GM23338 (cell line): Measurements from ENCODE around the gene KNOP1. TPM values are rescaled to one million over a fixed set of nuclear protein-coding genes. Genes with fewer than 3 reads are reported as not detected.
A peak's percentile ranks its signal among the peaks of the same experiment; 100 is the strongest.

Experiments used
- ATAC-seq: fragments of 200-7000 bp; cut with Tn5 transposase; 3 replicates; pipeline ENCODE4 v1.9.1; 2020
- DNase-seq: peaks from one replicate; pipeline ENCODE4 v3.0.0-alpha.2; 2015; ENCODE audit warnings: low spot score
- H2AFZ ChIP-seq: fragments of 200-600 bp; sonication (generic); 2 replicates; pipeline ENCODE4 v1.8.0; 2016; ENCODE audit warnings: antibody characterized with exemption, mild to moderate bottlenecking, moderate library complexity
- H3F3A ChIP-seq: fragments of 200-600 bp; sonication (generic); replicated peaks from 2 replicates; pipeline ENCODE4 v1.8.0; 2017; ENCODE audit warnings: antibody characterized with exemption, mixed run types, low read depth
- H3K27ac ChIP-seq: fragments of 200-600 bp; sonication (generic); 2 replicates; pipeline ENCODE4 v1.6.1; 2016; ENCODE audit warnings: low read depth
- H3K27me3 ChIP-seq: fragments of 200-600 bp; sonication (generic); 2 replicates; pipeline ENCODE4 v1.8.0; 2016; ENCODE audit warnings: mild to moderate bottlenecking, mixed run types, moderate library complexity; ENCODE audit not compliant: insufficient read depth
- H3K36me3 ChIP-seq: fragments of 200-600 bp; sonication (generic); 2 replicates; pipeline ENCODE4 v1.8.0; 2016; ENCODE audit warnings: mild to moderate bottlenecking; ENCODE audit not compliant: insufficient read depth
- H3K4me1 ChIP-seq: fragments of 200-600 bp; sonication (generic); 2 replicates; pipeline ENCODE4 v1.8.0; 2016; ENCODE audit warnings: mild to moderate bottlenecking, moderate library complexity; ENCODE audit not compliant: insufficient read depth
- H3K4me2 ChIP-seq: fragments of 200-600 bp; sonication (generic); 2 replicates; pipeline ENCODE4 v1.7.1; 2017; ENCODE audit warnings: mixed run types
- H3K4me3 ChIP-seq: fragments of 200-600 bp; sonication (generic); 2 replicates; pipeline ENCODE4 v1.6.1; 2016; ENCODE audit warnings: mixed run types
- H3K79me2 ChIP-seq: fragments of 200-600 bp; sonication (generic); replicated peaks from 2 replicates; pipeline ENCODE4 v1.8.0; 2017; ENCODE audit warnings: mild to moderate bottlenecking; ENCODE audit not compliant: insufficient read depth
- H3K9me2 ChIP-seq: fragments of 200-600 bp; sonication (generic); 2 replicates; pipeline ENCODE4 v1.8.0; 2017; ENCODE audit not compliant: insufficient read depth
- H4K20me1 ChIP-seq: fragments of 200-600 bp; sonication (generic); replicated peaks from 2 replicates; pipeline ENCODE4 v1.8.0; 2017; ENCODE audit warnings: mild to moderate bottlenecking; ENCODE audit not compliant: insufficient read depth
- H3K27ac Mint-ChIP-seq: 2 replicates; pipeline ENCODE4 v1.8.0; 2020; ENCODE audit warnings: inconsistent platforms, mild to moderate bottlenecking, moderate library complexity, mixed read lengths
- H3K27me3 Mint-ChIP-seq: 3 replicates; pipeline ENCODE4 v1.8.0; 2022; ENCODE audit warnings: low read depth, mild to moderate bottlenecking, moderate library complexity, mixed read lengths, inconsistent platforms; ENCODE audit not compliant: insufficient read depth, poor library complexity
- H3K36me3 Mint-ChIP-seq: 3 replicates; pipeline ENCODE4 v1.8.0; 2021; ENCODE audit warnings: low read depth, mild to moderate bottlenecking, inconsistent platforms, moderate library complexity, mixed read lengths
- H3K4me1 Mint-ChIP-seq: 3 replicates; pipeline ENCODE4 v1.8.0; 2020; ENCODE audit warnings: mild to moderate bottlenecking, inconsistent platforms, mixed read lengths
- H3K4me3 Mint-ChIP-seq: 3 replicates; pipeline ENCODE4 v1.8.0; 2021; ENCODE audit warnings: moderate library complexity, mild to moderate bottlenecking, inconsistent platforms, mixed read lengths
- H3K9me3 Mint-ChIP-seq: 3 replicates; pipeline ENCODE4 v1.8.0; 2020; ENCODE audit warnings: moderate library complexity, mild to moderate bottlenecking, inconsistent platforms, mixed read lengths
- EZH2 ChIP-seq: fragments of 200-600 bp; sonication (generic); IDR thresholded peaks from one replicate; pipeline ENCODE4 v1.8.0; 2017; ENCODE audit warnings: antibody characterized with exemption, mild to moderate bottlenecking, low read depth; ENCODE audit not compliant: unreplicated experiment
- EZH2phosphoT487 ChIP-seq: fragments of 200-600 bp; sonication (generic); IDR thresholded peaks from one replicate; pipeline ENCODE4 v1.8.1; 2018; ENCODE audit warnings: antibody characterized with exemption; ENCODE audit not compliant: unreplicated experiment
- JUNB ChIP-seq: IDR thresholded peaks from one replicate; pipeline ENCODE4 v1.6.1; 2016; ENCODE audit warnings: antibody characterized with exemption; ENCODE audit not compliant: unreplicated experiment
- NANOG ChIP-seq: IDR thresholded peaks from 2 replicates; pipeline ENCODE4 v1.6.1; 2016; ENCODE audit warnings: antibody characterized with exemption, borderline replicate concordance
- POLR2AphosphoS5 ChIP-seq: IDR thresholded peaks from 2 replicates; pipeline ENCODE4 v1.6.1; 2016; ENCODE audit warnings: antibody characterized with exemption, low read depth
- STAT1 ChIP-seq: IDR thresholded peaks from one replicate; pipeline ENCODE4 v1.6.1; 2016; ENCODE audit warnings: antibody characterized with exemption; ENCODE audit not compliant: unreplicated experiment
- ZNF114 ChIP-seq: fragments of 250-450 bp; sonication (Bioruptor Pico); IDR thresholded peaks from 2 replicates; pipeline ENCODE4 v1.5.0; 2020; ENCODE audit warnings: mild to moderate bottlenecking, moderate library complexity
- polyA plus RNA-seq: library from polyadenylated mRNA; unstranded; fragments of >200 nt; fragmentation: Nextera tagmentation; extraction: Ambion mirVana; gene quantifications from 2 replicates; pipeline ENCODE4 v1.2.1, GENCODE V29; 2016
- total RNA-seq: library from RNA; depleted of rRNA; stranded (reverse); fragments of >200 nt; shearing (Covaris generic); gene quantifications from 2 replicates; pipeline ENCODE4 v1.2.3, GENCODE V29; 2014
- TF ChIP-seq, protein P1 (sequence below), 2 experiments: fragments of 200-600 bp in 1 of 2; sonication (generic) in 1 of 2; conservative IDR thresholded peaks; 2 replicates each; pipeline versions ENCODE4 v1.5.1 to v1.6.1; 2016 to 2017; ENCODE audit warnings: antibody characterized with exemption in 2 of 2, low read depth in 2 of 2, mild to moderate bottlenecking in 2 of 2, moderate library complexity in 1 of 2
- TF ChIP-seq, protein P2 (sequence below): IDR thresholded peaks from 2 replicates; pipeline ENCODE4 v1.6.1; 2016; ENCODE audit warnings: antibody characterized with exemption

The KNOP1 gene
- total and polyA plus RNA-seq, 2 experiments from 2014 or later = 57.7 to 190 TPM

DNA sequence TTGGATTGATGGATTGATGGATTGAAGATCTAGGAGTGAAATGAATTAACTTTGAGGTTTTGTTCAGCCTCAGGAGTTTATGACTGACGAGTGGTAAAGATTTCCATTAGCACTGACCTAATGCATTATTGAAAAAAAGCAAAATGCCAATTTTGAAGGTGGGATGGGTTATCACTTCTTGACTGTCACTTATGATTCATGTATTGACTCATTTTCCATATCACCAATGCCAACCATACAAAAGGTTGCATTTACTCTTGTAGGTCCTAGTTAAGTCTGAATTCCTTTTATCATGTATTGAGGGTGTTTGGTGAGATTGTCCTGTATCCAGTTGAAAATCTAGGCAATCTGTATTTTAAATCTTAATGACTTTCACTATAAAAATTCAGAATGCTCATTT is 57.6 kb downstream of the KNOP1 start:
- no peak overlapping the region for H3K4me3 Mint-ChIP-seq

DNA sequence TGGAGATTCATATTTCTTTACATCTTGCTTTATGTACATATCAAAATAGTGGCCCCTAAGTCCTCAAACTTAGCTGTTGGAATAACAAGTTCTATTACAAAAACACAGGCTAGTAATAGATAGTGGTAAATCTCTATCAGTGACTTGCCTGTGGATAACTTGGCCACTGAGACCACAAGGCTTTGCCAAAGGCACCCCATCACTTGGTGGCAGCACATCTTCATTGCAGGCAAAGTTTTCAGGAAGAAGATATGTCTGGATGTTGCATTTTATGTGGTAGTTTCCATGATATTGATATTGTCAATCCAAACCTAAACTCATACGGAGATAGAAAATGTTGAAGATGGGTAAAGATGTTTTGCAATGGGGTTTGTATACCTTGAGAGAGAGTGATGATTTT is 58.5 kb downstream of the KNOP1 start:
- H3K27me3 ChIP-seq = no peaks in the 10 kb centered on the region
- H3K79me2 ChIP-seq = no peaks in the 10 kb centered on the region
- H3K4me3 Mint-ChIP-seq = no peak overlapping the region
- H3F3A ChIP-seq = no peaks in the 10 kb centered on the region
- DNase-seq = no peak
- H3K27ac Mint-ChIP-seq = no peak overlapping the region
- no peaks in the 10 kb centered on the region for H3K4me1 Mint-ChIP-seq
- no peak overlapping the region for H2AFZ ChIP-seq
- no peaks in the 10 kb centered on the region; the same call in 1 of the 2 replicates for H4K20me1 ChIP-seq
- H3K36me3 ChIP-seq = no peaks in the 10 kb centered on the region
- H3K27ac ChIP-seq = no peak overlapping the region
- H3K36me3 Mint-ChIP-seq = peaks cover 40% of the 10 kb centered on the region
- H3K9me2 ChIP-seq = no peaks in the 10 kb centered on the region
- peaks cover 3% of the 10 kb centered on the region for H3K27me3 Mint-ChIP-seq
- no peak for ATAC-seq
- no peak overlapping the region for H3K4me2 ChIP-seq
- H3K4me1 ChIP-seq = no peaks in the 10 kb centered on the region
- peaks cover 15% of the 10 kb centered on the region for H3K9me3 Mint-ChIP-seq
- no peak overlapping the region for H3K4me3 ChIP-seq
- TF ChIP-seq JUNB = no peak
- TF ChIP-seq ZNF114 = no peak
- TF ChIP-seq, protein P1, sequence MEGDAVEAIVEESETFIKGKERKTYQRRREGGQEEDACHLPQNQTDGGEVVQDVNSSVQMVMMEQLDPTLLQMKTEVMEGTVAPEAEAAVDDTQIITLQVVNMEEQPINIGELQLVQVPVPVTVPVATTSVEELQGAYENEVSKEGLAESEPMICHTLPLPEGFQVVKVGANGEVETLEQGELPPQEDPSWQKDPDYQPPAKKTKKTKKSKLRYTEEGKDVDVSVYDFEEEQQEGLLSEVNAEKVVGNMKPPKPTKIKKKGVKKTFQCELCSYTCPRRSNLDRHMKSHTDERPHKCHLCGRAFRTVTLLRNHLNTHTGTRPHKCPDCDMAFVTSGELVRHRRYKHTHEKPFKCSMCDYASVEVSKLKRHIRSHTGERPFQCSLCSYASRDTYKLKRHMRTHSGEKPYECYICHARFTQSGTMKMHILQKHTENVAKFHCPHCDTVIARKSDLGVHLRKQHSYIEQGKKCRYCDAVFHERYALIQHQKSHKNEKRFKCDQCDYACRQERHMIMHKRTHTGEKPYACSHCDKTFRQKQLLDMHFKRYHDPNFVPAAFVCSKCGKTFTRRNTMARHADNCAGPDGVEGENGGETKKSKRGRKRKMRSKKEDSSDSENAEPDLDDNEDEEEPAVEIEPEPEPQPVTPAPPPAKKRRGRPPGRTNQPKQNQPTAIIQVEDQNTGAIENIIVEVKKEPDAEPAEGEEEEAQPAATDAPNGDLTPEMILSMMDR (conservative IDR thresholded peaks at IDR 0.05; ENCODE audit: low read depth in 2 of 2) = peak in 1 of 2 experiments; percentile 24; a peak in 2 of 4 replicates

More for the DNA sequence above, 57.6 kb downstream of the KNOP1 start:
- H3K4me1 ChIP-seq = no peaks in the 10 kb centered on the region
- peaks cover 3% of the 10 kb centered on the region for H3K27me3 Mint-ChIP-seq
- H3K9me3 Mint-ChIP-seq = peaks cover 20% of the 10 kb centered on the region
- H3K4me3 ChIP-seq = no peak overlapping the region
- no peak for TF ChIP-seq NANOG
- no peak for TF ChIP-seq EZH2phosphoT487
- no peak for TF ChIP-seq EZH2
- no peak for TF ChIP-seq STAT1
- no peak for TF ChIP-seq JUNB
- no peak for TF ChIP-seq POLR2AphosphoS5
- TF ChIP-seq, protein P2, sequence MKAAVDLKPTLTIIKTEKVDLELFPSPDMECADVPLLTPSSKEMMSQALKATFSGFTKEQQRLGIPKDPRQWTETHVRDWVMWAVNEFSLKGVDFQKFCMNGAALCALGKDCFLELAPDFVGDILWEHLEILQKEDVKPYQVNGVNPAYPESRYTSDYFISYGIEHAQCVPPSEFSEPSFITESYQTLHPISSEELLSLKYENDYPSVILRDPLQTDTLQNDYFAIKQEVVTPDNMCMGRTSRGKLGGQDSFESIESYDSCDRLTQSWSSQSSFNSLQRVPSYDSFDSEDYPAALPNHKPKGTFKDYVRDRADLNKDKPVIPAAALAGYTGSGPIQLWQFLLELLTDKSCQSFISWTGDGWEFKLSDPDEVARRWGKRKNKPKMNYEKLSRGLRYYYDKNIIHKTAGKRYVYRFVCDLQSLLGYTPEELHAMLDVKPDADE = no peak
- no peak overlapping the region for H2AFZ ChIP-seq
- H3K4me1 Mint-ChIP-seq = no peaks in the 10 kb centered on the region
- H3K79me2 ChIP-seq = no peaks in the 10 kb centered on the region
- no peak overlapping the region for H3K4me2 ChIP-seq
- no peaks in the 10 kb centered on the region for H3F3A ChIP-seq
- H3K27ac ChIP-seq = no peak overlapping the region
- H4K20me1 ChIP-seq = no peaks in the 10 kb centered on the region; the same call in 1 of the 2 replicates
- DNase-seq = no peak
- no peaks in the 10 kb centered on the region for H3K9me2 ChIP-seq
- no peaks in the 10 kb centered on the region for H3K36me3 ChIP-seq
- H3K36me3 Mint-ChIP-seq = peaks cover 46% of the 10 kb centered on the region
- ATAC-seq = no peak
- no peaks in the 10 kb centered on the region for H3K27me3 ChIP-seq
- H3K27ac Mint-ChIP-seq = no peak overlapping the region
